ENCODE data around the gene ZNF384.

The ZNF384 gene

DNA sequence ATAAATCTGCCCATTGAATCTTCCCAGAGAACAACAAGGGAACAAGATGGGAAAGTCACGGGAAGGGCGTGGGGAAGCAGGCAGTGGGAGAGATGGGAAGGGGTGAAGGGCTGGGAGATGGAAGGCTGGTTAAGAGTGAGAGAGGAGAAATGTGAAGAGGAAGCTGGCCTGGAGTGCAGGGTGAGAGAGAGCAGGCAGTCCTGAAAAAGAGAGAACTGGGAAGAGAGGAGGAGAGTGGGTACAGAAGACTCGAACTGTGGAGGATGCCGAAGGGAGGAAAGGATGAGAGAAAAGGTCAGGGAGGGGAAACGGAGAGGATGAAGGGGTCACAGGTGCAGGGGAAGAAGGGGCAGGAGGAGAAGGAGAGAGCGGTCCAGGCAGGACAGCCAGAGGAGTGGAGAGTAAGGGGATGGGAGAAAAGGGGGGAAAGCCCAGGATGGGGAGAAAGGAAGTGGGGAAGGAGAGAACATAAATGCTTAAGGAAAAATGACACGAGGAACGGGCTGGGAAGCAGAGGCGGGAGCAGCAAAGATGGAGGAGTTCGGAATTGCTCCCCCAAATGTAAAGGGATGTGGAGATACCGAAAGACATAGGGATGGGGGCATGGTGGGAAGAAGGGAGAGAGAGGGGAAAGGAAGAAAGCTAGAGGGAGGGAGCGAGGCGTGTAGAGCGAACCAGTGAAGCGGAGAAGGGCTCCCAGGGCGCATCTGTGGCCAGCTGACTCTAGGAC, 10.2 kb upstream of the ZNF384 start (continued):
- TF ChIP-seq FEZF1 (tag by site-specific recombination; IDR thresholded peaks at IDR 0.05) (no peak), ZNF837 (tag by site-specific recombination; IDR thresholded peaks at IDR 0.05) (no peak), GLI4 (tag by site-specific recombination; IDR thresholded peaks at IDR 0.05) (0 out of 2 replicates have a peak, but pooled peaks have one; percentile 48)

DNA sequence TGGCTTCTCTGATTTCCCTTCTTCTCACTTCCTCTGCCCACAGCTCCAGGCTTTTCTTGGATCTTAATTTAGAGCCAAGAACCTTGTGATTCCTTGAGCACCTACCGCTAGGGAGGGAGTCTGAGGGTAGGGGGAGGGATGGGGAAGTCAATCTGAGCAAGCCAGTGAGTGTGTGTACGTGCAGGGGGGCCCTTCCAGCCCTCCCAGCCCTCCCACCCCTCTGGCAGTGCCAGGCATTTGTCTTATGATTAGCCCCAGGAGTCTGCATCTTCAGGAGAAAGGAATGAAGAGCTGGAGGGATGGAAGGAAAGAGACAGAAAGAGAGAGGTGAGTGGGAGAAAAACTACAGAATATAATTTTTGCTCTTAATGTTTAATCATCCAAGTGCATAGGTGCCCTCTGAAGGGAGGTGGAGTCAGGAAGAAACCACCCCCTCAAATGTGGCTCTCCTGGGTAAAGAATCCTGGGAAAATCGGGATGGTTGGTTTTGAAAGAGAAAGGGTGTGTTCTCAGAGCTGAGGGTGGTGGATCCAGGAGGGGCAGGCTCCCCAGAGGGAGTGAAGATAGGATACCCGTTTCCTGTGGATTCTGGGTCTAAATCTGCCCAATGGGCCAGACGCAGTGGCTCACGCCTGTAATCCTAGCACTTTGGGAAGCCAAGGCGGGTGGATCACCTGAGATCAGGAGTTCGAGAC, 9.3 kb upstream of the ZNF384 start:
- ChIA-PET POLR2A (interaction anchor here (0.7 to 2.5 kb wide), 6 partner anchors 9 to 164 kb away, joined by 3 to 16 read pairs (median 4); partner anchors contain the start of genes COPS7A, GAPDH and ZNF384), CTCF (interaction anchor here (0.6 to 1.5 kb wide), 9 partner anchors 14 to 731 kb away, joined by 3 to 8 read pairs (median 3); no protein-coding TSS in a partner anchor)
- no peaks in the 10 kb centered on the region for H3K4me1 ChIP-seq (ENCODE audit: control insufficient read depth, insufficient read depth, low read length)
- H3K4me3 ChIP-seq (ENCODE audit: low read depth, low read length), result no peak overlapping the region
- no peak for TF ChIP-seq ZNF280C (tag by site-specific recombination; IDR thresholded peaks at IDR 0.05)
- no peak overlapping the region for H3K27ac ChIP-seq (ENCODE audit: extremely low read depth, low read depth, low read length)
- H3K9me3 ChIP-seq (ENCODE audit: control insufficient read depth, insufficient read depth, low read depth, low read length), result no peaks in the 10 kb centered on the region
- peaks cover 0 to 16% of the 10 kb centered on the region in 2 experiments; a peak in 1 of 3 replicates for H3K36me3 ChIP-seq (ENCODE audit: control insufficient read depth in 2 of 2, insufficient read depth in 1 of 2, low read length in 2 of 2)

GRCh38 chr12:6697584-6698351, 8.6 kb upstream of the ZNF384 start:
- no peak overlapping the region for H3K4me3 ChIP-seq (ENCODE audit: low read depth, low read length)
- H3K4me1 ChIP-seq (ENCODE audit: control insufficient read depth, insufficient read depth, low read length), result no peaks in the 10 kb centered on the region
- TF ChIP-seq ZBTB17 (tag by site-specific recombination; IDR thresholded peaks at IDR 0.05), result 0 out of 2 replicates have a peak, but pooled peaks have one; percentile 18
- peak; percentile 20; the same call in 1 of the 2 replicates for TF ChIP-seq SP2 (tag by site-specific recombination; IDR thresholded peaks at IDR 0.05)
- peak; percentile 35 for TF ChIP-seq ZBTB8A (tag by site-specific recombination; IDR thresholded peaks at IDR 0.05)
- TF ChIP-seq ZNF624 (tag by site-specific recombination; IDR thresholded peaks at IDR 0.05), result no peak
- no peak for TF ChIP-seq ZNF223 (tag by site-specific recombination; IDR thresholded peaks at IDR 0.05)
- peak; percentile 57 for TF ChIP-seq ZNF366 (tag by site-specific recombination; conservative IDR thresholded peaks at IDR 0.05)
- peak; percentile 85 for TF ChIP-seq CTCF (tag by site-specific recombination; IDR thresholded peaks at IDR 0.05)
- TF ChIP-seq ZNF654 (tag by site-specific recombination; IDR thresholded peaks at IDR 0.05; ENCODE audit: low read depth), result peak; percentile 84
- peak; percentile 74 for TF ChIP-seq ZNF341 (tag by site-specific recombination; IDR thresholded peaks at IDR 0.05; ENCODE audit: low read depth)
- TF ChIP-seq ZBTB21 (tag by site-specific recombination; IDR thresholded peaks at IDR 0.05), result no peak
- peak; percentile 87 for TF ChIP-seq IKZF3 (tag by site-specific recombination; IDR thresholded peaks at IDR 0.05)
- H3K36me3 ChIP-seq (ENCODE audit: control insufficient read depth in 2 of 2, insufficient read depth in 1 of 2, low read length in 2 of 2), result peaks cover 0 to 16% of the 10 kb centered on the region in 2 experiments; a peak in 1 of 3 replicates
- CTCF ChIA-PET, result interaction anchor here (0.7 to 1.5 kb wide), 5 partner anchors 13 to 410 kb away, joined by 3 to 8 read pairs (median 3); no protein-coding TSS in a partner anchor
- no peak overlapping the region for H3K27ac ChIP-seq (ENCODE audit: extremely low read depth, low read depth, low read length)
- no peaks in the 10 kb centered on the region for H3K9me3 ChIP-seq (ENCODE audit: control insufficient read depth, insufficient read depth, low read depth, low read length)
- POLR2A ChIA-PET, result interaction anchor here (0.5 to 2.5 kb wide), 5 partner anchors 9 to 118 kb away, joined by 3 to 16 read pairs (median 4); partner anchors contain the start of gene ZNF384
